ENCODE data around the gene JARID2. TPM values are rescaled to one million over a fixed set of nuclear protein-coding genes. Genes with fewer than 3 reads are reported as not detected.
A peak's percentile ranks its signal among the peaks of the same experiment; 100 is the strongest.

Gene JARID2
- total RNA-seq, 2 experiments from 2014 or later: 25.4 to 25.5 TPM

GRCh38 chr6:15249371-15250019, 3.6 kb downstream of the JARID2 start:
- H3K9me3 Mint-ChIP-seq: no peaks in the 10 kb centered on the region
- POLR2A ChIA-PET: interaction anchor here (0.7 to 1.9 kb wide), 14 partner anchors 15 to 492 kb away, joined by 3 to 8 read pairs (median 3); no protein-coding TSS in a partner anchor

GRCh38 chr6:15250187-15251168, 4.6 kb downstream of the JARID2 start:
- ChIA-PET POLR2A (interaction anchor here (1.9 kb wide), 1 partner anchor 57 kb away, joined by 8 read pairs; no protein-coding TSS in a partner anchor), CTCF (interaction anchor here (1.1 to 1.4 kb wide), 3 partner anchors 138 to 373 kb away, joined by 4 read pairs; no protein-coding TSS in a partner anchor)
- ATAC-seq: no peak
- no peaks in the 10 kb centered on the region for H3K27me3 Mint-ChIP-seq
- no peak for DNase-seq
- peaks cover 45% of the 10 kb centered on the region for H3K36me3 Mint-ChIP-seq (ENCODE audit: low read depth)
- H3K27ac Mint-ChIP-seq: peak overlapping the region; percentile 100
- no peaks in the 10 kb centered on the region for H3K9me3 Mint-ChIP-seq
- peaks cover 61% of the 10 kb centered on the region for H3K4me1 Mint-ChIP-seq (ENCODE audit: low read depth)
- no peak for TF ChIP-seq CTCF (IDR thresholded peaks at IDR 0.05)
- H3K4me3 Mint-ChIP-seq: peak overlapping the region; percentile 95
- intact Hi-C loops (cut with micrococcal nuclease): loop anchor here (5.0 to 10.0 kb wide), 2 partner anchors 47 to 144 kb away; no protein-coding TSS in a partner anchor

More at GRCh38 chr6:15249371-15250019, 3.6 kb downstream of the JARID2 start:
- no peaks in the 10 kb centered on the region for H3K27me3 Mint-ChIP-seq
- intact Hi-C loops (cut with micrococcal nuclease): loop anchor here (5.0 to 10.0 kb wide), 6 partner anchors 48 to 373 kb away; no protein-coding TSS in a partner anchor
- no peak for ATAC-seq
- CTCF ChIA-PET: interaction anchor here (0.9 to 1.4 kb wide), 6 partner anchors 68 to 374 kb away, joined by 3 to 4 read pairs (median 4); no protein-coding TSS in a partner anchor
- peak overlapping the region; percentile 95 for H3K4me3 Mint-ChIP-seq
- no peak for TF ChIP-seq CTCF (IDR thresholded peaks at IDR 0.05)
- no peak for DNase-seq
- peaks cover 40% of the 10 kb centered on the region for H3K36me3 Mint-ChIP-seq (ENCODE audit: low read depth)
- peak overlapping the region; percentile 100 for H3K27ac Mint-ChIP-seq
- peaks cover 51% of the 10 kb centered on the region for H3K4me1 Mint-ChIP-seq (ENCODE audit: low read depth)

- ChIA-PET POLR2A (interaction anchor here (0.7 to 2.9 kb wide), 2 partner anchors 15 to 517 kb away, joined by 5 to 9 read pairs; no protein-coding TSS in a partner anchor), CTCF (interaction anchor here (1.2 kb wide), 1 partner anchor 374 kb away, joined by 3 read pairs; no protein-coding TSS in a partner anchor)
- peak overlapping the region; percentile 88 for H3K27ac Mint-ChIP-seq
- peaks cover 41% of the 10 kb centered on the region for H3K36me3 Mint-ChIP-seq (ENCODE audit: low read depth)
- H3K9me3 Mint-ChIP-seq: no peaks in the 10 kb centered on the region
- intact Hi-C loops (cut with micrococcal nuclease): loop anchor here (5.0 to 10.0 kb wide), 2 partner anchors 45 to 143 kb away; no protein-coding TSS in a partner anchor
- no peaks in the 10 kb centered on the region for H3K27me3 Mint-ChIP-seq
- ATAC-seq (no peak), DNase-seq (no peak)
- no peak for TF ChIP-seq CTCF (IDR thresholded peaks at IDR 0.05)
- peak overlapping the region; percentile 55 for H3K4me3 Mint-ChIP-seq
- peaks cover 78% of the 10 kb centered on the region for H3K4me1 Mint-ChIP-seq (ENCODE audit: low read depth)
Observed at GRCh38 chr6:15252195-15252594, 6.3 kb downstream of the JARID2 start.

- H3K4me3 Mint-ChIP-seq: peak overlapping the region; percentile 55
- DNase-seq (peak; percentile 25), ATAC-seq (no peak)
- CTCF ChIA-PET: interaction anchor here (0.9 to 1.7 kb wide), 3 partner anchors 13 to 373 kb away, joined by 3 to 6 read pairs (median 3); no protein-coding TSS in a partner anchor
- intact Hi-C loops (cut with micrococcal nuclease): loop anchor here (5.0 to 10.0 kb wide), 2 partner anchors 44 to 141 kb away; no protein-coding TSS in a partner anchor
- peaks cover 3% of the 10 kb centered on the region for H3K9me3 Mint-ChIP-seq
- POLR2A ChIA-PET: interaction anchor here (0.6 to 2.9 kb wide), 5 partner anchors 14 to 518 kb away, joined by 3 to 9 read pairs (median 4); no protein-coding TSS in a partner anchor
- H3K27ac Mint-ChIP-seq: peak overlapping the region; percentile 88
- TF ChIP-seq CTCF (IDR thresholded peaks at IDR 0.05): no peak
- peaks cover 90% of the 10 kb centered on the region for H3K4me1 Mint-ChIP-seq (ENCODE audit: low read depth)
- peaks cover 43% of the 10 kb centered on the region for H3K36me3 Mint-ChIP-seq (ENCODE audit: low read depth)
- H3K27me3 Mint-ChIP-seq: no peaks in the 10 kb centered on the region
Observed at GRCh38 chr6:15253203-15254022, 7.5 kb downstream of the JARID2 start.
